ENCODE measurements around the gene URGCP.

URGCP gene, protein sequence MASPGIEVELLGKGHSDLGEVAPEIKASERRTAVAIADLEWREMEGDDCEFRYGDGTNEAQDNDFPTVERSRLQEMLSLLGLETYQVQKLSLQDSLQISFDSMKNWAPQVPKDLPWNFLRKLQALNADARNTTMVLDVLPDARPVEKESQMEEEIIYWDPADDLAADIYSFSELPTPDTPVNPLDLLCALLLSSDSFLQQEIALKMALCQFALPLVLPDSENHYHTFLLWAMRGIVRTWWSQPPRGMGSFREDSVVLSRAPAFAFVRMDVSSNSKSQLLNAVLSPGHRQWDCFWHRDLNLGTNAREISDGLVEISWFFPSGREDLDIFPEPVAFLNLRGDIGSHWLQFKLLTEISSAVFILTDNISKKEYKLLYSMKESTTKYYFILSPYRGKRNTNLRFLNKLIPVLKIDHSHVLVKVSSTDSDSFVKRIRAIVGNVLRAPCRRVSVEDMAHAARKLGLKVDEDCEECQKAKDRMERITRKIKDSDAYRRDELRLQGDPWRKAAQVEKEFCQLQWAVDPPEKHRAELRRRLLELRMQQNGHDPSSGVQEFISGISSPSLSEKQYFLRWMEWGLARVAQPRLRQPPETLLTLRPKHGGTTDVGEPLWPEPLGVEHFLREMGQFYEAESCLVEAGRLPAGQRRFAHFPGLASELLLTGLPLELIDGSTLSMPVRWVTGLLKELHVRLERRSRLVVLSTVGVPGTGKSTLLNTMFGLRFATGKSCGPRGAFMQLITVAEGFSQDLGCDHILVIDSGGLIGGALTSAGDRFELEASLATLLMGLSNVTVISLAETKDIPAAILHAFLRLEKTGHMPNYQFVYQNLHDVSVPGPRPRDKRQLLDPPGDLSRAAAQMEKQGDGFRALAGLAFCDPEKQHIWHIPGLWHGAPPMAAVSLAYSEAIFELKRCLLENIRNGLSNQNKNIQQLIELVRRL

DNA sequence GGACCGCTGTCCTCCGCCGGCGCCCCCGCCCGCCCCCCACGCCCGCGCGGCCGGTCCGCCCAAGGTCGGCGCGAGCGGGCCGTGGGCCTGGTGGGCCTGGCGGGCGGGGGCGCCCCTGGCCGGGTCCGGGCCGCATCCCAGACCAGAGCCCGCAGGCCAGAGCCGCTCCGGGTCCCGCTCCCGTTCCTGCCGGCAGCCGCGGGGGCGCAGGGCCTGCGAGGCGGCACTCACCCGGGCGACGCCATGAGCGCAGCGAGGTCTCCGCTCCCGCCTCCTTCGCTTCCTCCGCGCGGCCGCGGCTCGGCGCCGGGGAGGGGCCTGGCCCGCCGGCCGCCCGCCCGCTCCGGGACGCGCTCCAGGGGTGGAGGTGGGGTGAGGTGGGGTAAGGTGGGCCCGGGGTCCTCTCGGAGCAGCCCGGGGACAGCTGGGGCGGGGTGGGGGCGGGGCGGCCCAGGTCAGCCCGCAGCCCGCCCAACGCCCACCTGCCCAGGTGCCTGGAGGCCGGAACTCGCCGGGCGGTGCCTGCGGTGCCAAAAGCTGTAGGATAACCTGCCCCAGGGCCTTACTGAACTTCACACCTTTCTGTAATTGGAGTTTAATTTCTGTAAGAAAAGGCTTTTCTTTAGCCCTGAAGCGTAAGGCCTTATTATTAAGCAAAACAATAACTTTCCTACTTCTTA lies at the start of gene URGCP:
Gene URGCP, minus strand, starts transcription at position 266 of the 680 bp plus-strand sequence. Its CDS starts 21 bp downstream, at position 245.
- DNase-seq (ENCODE audit: low spot score): peak; percentile 44

DNA sequence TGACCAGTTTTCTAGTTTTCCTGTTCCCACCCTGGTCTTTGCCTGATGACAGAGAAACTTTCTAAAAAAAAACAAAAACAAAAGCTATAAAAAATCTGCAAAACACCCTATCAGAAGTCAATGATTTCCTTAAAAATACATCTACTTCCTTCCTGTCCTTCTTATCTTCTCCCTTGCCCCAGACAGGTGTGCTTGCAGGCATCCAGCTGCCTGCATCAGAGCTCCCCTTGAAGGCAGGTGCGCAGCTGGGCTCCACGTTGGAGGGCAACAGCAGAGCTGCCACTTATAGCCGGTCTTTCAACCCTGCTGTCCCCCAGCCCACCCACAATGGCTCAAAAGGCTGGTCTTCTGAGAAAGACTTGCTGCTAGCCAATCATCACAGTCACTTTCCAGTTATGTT lies 49.6 kb upstream of the URGCP start:
- DNase-seq (ENCODE audit: low spot score): no peak

GRCh38 chr7:43954524-43955228 lies 48.3 kb upstream of the URGCP start:
- peak; percentile 25 for DNase-seq (ENCODE audit: low spot score)

DNA sequence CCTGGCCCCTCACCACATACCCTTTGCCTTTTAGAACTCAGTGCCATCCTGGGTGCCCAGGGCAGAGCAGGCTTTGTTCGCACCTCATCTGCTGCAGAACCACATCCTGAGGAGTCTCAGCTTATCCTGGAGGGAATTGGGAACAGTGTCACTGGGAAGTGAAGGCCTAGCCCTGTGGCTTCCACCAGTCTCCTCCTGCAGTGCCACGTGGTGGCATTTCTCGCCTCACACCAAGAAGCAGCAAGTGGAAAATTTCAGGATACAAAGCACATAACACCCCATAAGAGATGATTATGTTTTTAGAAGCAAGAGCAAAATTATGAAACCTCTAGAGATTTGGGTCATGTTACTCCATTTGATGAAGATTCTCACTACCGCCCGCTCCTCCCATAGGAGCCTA lies 46.7 kb upstream of the URGCP start:
- DNase-seq (ENCODE audit: low spot score): no peak

- DNase-seq (ENCODE audit: low spot score): no peak
Observed at GRCh38 chr7:43952028-43952427, 45.6 kb upstream of the URGCP start.

DNA sequence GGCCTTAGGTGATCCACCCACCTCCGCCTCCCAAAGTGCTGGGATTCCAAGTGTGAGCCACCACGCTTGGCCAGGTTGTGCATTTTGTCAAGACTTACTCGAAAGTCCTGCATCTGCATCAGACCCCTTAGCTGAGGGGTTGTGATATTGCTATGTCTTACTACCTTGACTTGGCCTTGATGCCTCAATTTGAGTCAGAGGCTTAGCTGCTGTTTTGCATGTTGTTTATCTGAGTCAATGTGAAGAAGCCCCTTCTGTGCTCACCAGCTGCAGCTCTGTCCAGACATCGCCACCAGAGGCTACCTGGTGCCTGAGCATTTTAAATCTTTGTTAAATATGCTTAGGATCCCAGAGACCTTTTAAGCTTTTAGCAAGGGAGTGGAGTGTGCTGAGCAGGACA lies 37.9 kb upstream of the URGCP start:
- DNase-seq (ENCODE audit: low spot score): no peak

DNA sequence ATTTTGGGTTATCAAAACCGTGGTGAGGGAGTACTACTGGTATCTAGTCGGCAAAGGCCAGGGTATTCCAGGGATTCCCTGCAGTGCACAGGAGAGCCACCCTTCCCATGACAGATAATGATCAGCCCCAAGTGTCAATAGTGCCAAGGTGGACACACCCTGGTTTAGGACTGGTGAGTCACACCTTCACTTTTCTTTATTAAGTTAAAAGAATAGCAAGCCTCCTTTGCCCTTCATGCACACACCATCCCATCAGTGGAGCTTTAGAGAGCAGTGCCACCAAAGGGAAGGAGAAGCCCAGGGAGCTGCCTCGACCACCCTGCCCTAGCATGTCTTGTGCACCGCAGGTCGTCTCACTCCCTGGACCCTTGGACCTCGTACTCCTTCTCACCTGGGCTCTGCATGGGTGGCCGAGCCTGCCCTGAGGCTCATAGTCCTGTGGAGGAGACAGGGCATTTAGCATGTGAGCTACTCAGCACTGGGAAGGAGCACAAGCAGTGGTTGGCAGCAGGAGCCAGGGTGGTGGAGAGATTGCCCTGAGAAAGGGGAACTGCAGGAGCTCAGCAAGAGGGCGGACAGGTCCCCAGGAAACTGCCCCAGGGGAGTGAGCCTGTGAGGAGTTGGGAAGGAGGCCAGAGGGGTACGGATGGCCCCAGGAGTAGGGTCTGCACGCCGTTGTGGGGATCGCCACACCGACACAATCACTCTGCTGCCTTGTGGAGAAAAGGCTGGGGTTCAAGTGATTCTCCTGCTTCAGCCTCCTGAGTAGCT lies 37.2 kb upstream of the URGCP start:
- no peak for DNase-seq (ENCODE audit: low spot score)

DNA sequence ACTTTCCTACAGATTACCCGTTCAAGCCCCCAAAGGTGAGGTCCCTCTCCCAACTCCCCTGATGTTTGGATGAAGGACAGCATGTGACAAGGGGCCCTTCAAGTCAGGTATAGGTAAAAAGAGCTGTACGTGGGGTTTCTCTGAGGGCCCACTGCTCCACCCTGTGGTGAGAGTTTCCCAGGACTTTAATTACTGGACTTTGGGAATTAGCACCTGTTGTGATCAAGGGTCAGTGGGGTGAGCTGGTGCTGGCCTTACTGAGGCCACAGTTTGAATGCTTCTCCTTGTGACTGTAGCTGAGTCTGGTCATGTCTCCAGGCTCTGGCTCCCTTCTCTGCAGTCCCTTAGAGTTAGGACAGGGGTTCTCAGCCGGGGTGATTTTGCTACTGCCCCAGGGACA lies 36.6 kb upstream of the URGCP start:
- DNase-seq (ENCODE audit: low spot score): no peak

DNA sequence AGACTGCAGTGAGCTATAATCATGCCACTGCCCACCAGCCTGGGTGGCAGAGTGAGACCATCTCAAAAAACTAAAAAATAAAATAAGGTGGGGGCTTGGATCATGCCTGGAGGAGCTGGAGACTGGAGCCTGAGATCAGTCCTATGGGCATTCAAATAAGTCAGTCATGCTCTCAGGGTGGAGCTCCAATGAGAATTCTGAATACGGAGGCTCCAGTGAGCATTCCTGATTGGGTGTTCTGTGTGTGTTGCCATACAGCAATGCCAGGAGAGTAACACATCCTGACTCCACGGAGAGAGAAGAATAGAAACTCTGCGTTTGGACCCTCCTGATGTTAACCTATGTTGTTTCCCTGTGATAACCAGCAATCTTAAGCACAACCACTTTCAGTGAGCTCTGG lies 35.9 kb upstream of the URGCP start:
- no peak for DNase-seq (ENCODE audit: low spot score)

DNA sequence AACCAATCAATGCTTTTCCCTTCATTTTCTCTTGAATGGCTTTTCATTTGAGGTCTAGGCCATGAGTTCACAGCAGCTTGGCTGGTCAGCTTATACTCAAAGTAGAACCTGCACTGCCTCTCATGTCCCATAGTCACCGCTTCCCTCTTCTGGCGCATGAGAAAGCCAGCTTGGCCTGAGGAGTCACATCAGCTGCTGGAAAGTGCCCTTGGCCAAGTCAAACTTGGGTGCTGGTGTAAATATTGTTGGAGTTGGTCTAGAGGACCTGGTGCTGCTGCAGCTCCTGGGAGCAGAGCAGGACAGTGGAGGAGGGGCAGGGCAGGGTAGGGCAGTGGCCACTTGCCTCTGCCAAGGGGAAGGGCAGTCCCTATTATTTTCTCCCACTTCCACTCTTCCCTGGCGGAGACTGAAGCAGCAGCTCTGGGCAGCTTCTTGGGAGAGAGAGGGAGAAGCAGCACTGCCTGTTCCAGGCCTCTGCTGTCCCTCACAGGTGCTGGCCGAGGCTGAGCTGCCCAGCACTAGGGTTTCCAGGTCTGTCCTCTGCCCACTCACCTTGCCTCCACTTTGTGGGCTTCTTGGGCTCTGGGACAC lies 32.6 kb upstream of the URGCP start:
- no peak for DNase-seq (ENCODE audit: low spot score)

- DNase-seq (ENCODE audit: low spot score): no peak
Observed at GRCh38 chr7:43937444-43937843, 31.0 kb upstream of the URGCP start.

- DNase-seq (ENCODE audit: low spot score): no peak
Observed at GRCh38 chr7:43933902-43934560, 27.6 kb upstream of the URGCP start.

- no peak for DNase-seq (ENCODE audit: low spot score)
Observed at GRCh38 chr7:43931346-43931745, 24.9 kb upstream of the URGCP start.

- DNase-seq (ENCODE audit: low spot score): no peak
Observed at GRCh38 chr7:43929529-43930457, 23.4 kb upstream of the URGCP start.

DNA sequence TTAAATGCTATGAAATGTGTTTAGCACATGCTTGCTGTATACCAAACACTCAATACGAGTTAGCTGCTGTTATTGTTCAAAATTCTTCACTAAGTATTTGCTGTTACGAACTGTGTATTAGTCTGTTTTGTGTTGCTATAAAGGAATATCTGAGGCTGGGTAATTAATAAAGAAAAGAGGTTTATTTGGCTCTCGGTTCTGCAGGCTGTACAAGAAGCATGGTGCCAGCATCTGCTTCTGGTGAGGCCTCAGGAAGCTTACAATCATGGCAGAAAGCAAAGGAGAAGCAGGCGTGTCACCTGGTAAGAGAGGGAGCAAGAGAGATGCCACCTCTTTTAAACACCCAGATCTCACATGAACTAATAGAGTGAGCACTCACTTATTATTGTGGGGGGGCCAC lies 21.4 kb upstream of the URGCP start:
- DNase-seq (ENCODE audit: low spot score): no peak

- no peak for DNase-seq (ENCODE audit: low spot score)
Observed at GRCh38 chr7:43926798-43927123, 20.4 kb upstream of the URGCP start.

DNA sequence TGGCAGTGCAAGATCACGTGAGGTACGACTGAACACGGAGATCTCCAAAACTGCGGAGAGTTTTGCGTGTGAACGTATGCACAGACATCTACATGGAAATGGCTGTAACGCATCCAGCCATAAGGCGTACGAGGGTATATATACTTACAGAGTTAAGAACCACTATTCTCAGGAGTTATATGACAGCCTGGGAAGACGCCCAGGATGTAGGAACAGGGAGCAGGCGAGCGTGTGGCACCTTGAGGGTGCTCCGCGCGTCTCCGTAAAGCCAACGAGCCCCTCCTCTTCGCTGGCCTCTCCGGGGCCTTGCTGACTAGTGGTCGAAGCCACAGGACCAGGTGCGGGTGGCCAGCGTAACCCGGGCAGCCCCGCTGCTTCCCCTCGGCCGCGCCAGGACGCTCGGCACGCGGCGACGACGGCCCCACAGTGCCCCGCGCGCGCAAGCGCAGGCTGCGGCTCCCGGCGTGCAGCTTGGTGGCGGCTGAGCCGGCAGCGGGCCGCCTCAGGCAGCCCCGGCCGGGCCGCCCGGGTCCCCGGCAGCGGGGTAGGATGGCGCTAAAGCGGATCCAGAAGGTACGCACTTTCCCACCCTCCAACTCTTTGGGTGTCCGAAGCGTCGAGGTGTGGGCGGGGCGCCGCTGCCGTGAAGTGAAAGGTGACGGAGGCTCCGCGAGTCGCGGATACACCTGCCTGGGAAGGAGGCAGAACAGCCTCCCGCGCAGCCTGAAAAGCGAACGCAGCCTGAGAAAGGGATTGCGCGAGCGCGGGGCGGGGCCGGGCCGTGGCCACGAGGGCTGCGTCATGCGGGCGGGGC lies 19.8 kb upstream of the URGCP start, which contains the start of gene UBE2D4:
Gene UBE2D4, plus strand, starts transcription at position 453 of the 814 bp plus-strand sequence. Its CDS starts 97 bp downstream, at position 550.
- DNase-seq (ENCODE audit: low spot score): peak; percentile 88

- DNase-seq (ENCODE audit: low spot score): no peak
Observed at GRCh38 chr7:43922726-43923125, 16.3 kb upstream of the URGCP start.

Measured in activated CD4-positive, alpha-beta T cell treated with anti-CD3 and anti-CD28 coated beads, Interleukin-2, Interleukin-4, amounts not matched to agents 100 ng/mL and 50 ng/mL, durations not matched to agents 16 hours and 8 hours (primary cell).